HG03108 (cell line): ENCODE results near the gene HOXA11.

Source experiments
- ATAC-seq: cut with Tn5 transposase; IDR thresholded peaks from one replicate; pipeline ENCODE4 v1.9.1; 2021; ENCODE audit warnings: moderate library complexity; ENCODE audit not compliant: unreplicated experiment

Gene HOXA11

DNA sequence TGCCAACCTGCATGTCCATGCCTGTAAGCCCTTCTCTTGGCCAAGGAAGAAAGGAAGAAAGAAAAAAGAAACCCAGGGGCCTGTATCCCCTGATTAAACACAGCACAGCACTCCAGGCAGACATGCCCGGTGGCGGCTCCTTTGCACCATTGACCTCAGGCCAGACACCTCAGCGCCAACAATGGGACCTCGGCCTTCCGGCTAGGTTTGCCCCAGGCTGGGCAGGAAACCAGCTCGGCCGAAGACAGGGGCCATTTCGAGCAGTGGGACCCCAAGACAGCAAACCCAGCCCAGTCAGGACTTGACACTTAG is 13.8 kb downstream of the HOXA11 start:
- ATAC-seq = no peak

GRCh38 chr7:27170426-27171324 is 14.4 kb downstream of the HOXA11 start:
- ATAC-seq = no peak

DNA sequence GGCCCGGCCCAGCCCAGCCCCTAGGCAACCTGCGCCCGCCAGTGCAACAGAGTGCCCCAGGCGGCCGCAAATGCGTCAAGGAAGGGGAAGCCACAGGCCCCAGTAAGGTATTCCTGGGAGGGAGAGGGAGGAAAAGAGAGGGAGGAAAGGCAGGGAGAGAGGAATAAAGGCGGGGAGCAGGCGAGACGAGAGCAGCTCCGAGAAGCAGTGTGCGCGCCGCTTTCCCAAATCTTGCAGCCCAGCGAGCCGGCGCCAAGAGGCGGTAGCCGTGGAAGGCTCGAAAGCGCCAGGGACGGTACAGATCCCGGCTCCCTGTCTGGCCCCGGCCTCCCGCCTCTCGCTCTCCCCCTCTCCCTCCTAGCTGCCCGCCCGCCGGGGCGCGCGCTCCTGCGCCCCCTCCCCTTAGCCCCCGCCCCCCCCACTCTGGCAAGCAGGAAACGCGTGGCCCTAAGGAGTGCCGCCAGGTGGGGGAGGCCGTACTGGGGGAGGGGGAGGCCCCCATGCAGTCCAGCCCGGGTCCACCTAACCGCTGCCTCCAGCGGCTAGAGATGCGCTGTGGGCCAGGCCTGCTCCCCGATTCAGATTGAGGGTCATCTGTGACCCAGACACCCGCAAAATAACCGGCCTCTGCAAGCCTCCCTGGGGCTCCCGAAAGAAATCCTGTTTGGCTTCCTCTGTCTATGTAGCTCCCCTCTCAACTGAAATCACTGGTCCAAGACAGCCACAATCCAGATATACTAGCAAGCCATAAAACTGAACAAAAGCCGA is 15.2 kb downstream of the HOXA11 start:
- no peak for ATAC-seq

DNA sequence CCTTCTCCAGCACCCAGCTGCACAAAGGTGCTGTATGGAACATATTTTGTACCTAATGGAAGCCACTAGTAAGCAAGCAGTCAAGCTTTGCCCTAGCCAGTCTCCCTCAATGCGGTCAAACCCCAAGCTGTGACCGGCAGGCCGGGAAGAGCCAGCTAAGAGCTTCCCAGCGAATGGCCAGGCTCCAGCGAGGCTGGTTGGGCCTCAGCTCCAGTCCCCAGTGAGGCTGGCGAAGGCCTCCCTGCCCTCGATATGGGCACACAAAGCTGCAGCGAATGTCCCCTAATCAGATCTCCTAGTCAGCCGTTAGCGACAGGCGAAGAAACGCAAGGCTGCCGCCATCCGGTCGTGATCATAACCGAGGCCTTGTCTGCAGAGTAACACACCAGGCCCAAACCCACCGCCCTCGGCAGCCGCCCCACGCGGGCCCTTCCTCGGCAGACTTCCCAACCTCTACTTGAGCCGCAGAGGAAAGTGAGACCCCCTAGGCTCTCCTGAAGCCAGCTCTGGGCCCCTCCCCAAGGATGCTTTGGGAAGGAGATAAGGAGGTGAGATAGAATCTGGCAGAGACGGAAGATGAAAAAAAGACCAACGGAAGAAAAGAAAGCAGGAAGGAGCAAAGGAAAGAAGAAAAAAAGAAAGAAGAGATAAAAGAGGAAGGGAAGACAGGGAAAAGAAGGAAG is 16.6 kb downstream of the HOXA11 start:
- no peak for ATAC-seq

GRCh38 chr7:27167916-27168264 is 17.1 kb downstream of the HOXA11 start:
- no peak for ATAC-seq

DNA sequence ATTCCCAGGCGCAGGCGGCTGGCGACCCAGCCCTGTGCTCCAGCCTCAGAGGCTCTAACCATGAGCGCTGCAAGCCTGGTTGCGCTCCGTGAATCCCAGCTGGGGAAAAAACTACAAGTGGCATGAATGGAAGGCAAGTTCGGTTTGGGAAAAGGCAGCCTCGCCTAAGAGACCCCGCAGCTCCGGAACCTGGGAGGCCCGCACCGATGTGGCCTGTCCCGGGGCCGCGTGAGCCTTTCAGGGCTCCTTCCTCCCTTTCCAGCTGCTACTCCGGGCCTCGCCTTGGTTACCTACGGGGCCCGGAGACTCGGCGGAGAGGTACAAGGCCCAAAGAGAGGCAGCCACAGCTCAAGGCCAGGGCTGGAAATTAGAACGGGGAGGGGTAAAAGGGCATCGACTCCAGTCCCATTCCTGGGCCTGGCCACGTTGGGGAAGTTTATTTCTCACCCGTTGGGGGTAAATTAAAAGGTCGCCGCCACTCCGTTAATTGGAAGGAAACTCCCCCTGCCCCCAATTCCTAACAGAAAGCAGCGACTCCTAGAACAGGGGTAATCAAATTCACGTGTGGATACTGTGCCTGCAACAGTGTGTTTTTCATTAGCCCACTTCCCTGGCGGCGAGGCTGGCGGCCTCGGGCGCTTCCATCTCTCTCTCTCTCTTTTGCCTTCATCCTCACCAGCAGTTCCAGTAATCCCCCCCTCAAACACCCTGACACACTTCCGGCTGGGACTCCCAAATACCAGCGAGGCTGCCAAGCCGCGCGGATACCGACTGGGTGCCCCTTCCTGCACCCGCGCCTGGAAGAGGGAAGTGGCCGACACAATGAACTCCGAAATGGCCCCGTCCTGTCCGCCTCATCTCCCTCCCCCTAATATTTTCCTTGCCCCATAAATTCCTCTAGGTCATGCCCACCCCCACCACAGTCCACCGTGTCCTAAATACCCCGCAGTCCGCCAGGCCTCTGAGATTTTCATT is 18.2 kb downstream of the HOXA11 start:
- ATAC-seq = no peak

DNA sequence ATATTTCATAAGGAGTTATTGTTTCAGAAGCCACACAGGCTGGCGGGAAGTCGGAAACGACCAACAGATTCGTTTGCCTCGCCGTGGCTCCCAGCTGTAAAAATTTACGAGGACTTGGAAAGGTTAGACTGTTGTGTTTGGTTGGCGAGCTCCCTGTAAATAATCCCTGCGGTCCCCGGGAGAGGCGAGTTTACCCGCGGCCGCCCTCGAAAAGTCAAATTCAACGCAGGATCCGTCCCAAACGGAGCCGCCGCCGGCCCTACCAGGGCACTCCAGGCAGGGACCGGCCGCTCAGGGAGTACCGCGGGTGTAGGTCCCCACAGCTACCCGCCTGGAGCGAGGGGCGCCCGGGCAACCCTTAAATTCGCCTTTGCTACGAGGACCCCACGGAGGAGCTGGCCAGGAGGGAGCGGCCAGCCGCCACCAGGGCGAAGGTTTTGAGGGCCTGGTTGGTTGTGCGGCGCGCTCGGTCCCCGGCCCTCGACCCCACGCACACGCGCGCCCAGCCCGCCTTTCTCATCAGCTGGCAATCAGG is 19.0 kb downstream of the HOXA11 start:
- ATAC-seq = no peak

DNA sequence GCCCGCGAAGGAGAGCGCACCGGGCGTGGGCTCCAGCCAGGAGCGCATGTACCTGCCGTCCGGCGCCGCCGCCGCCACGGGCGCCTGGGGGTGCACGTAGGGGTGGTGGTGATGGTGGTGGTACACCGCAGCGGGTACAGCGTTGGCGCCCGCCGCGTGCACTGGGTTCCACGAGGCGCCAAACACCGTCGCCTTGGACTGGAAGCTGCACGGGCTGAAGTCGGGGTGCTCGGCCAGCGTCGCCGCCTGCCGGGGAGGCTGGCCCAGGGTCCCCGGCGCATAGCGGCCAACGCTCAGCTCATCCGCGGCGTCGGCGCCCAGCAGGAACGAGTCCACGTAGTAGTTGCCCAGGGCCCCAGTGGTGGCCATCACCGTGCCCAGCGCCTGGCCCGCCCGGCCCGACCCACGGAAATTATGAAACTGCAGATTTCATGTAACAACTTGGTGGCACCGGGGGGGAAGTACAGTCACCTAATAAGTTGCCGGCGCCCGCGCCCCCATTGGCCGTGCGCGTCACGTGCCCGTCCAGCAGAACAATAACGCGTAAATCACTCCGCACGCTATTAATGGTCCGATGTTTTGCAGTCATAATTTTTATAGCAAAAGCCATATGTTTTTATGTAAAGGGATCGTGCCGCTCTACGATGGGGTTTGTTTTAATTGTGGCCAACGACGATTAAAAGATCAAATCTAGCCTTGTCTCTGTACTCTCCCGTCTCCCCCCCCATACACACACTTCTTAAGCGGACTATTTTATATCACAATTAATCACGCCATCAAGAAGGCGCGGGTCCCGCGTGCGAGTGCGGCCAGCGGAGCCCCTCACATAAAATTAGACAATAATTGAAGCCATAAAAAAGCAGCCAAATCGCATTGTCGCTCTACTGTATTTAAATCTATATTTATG is 19.7 kb downstream of the HOXA11 start, which contains the start of gene HOXA9:
TSS of gene HOXA9 (minus strand) at position 449 of the 907 bp plus-strand sequence. CDS start at position 369, 80 bp downstream.
- no peak for ATAC-seq

GRCh38 chr7:27164367-27165088 is 20.5 kb downstream of the HOXA11 start:
- no peak for ATAC-seq

DNA sequence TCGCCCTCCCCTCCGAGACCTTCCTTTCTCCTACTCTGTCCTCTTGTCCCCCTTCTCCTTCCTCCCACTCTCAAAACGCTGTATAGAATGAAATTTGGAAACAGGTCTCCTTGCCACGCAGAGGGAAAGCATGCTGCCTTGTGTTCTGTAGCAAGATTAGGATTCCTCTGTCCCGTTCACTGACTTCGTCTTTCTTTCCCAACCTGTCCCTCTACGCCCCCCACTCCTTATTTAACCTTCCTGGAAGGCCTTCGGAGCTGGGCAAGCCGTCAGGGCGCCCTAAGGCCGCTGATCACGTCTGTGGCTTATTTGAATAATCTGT is 21.0 kb downstream of the HOXA11 start:
- ATAC-seq = no peak

DNA sequence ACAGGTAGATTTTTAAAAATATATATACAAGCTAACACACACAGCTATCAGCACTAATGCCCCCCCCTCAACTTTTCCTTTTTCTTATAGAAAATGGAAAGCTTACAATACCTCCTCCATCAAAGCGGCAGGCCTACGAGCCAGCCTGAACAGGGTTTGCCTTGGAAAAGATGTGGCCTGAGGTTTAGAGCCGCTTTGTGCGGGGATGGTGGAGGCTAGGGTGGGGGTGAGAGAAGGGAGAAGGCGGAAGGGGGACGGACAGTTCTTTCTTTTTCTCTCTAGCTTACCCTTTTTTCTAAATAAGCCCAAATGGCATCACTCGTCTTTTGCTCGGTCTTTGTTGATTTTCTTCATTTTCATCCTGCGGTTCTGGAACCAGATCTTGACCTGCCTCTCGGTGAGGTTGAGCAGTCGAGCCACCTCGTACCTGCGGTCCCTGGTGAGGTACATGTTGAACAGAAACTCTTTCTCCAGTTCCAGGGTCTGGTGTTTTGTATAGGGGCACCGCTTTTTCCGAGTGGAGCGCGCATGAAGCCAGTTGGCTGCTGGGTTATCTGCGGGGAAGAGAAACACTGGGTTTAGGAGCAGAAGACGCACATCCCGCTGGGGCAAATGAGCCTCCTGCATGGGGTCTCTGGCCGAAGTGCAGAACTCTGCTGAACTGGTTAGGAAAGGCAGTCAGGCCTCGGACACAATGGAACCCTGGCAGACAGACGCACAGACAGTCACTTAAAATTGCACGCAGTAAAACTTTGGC is 21.6 kb downstream of the HOXA11 start:
- no peak for ATAC-seq

DNA sequence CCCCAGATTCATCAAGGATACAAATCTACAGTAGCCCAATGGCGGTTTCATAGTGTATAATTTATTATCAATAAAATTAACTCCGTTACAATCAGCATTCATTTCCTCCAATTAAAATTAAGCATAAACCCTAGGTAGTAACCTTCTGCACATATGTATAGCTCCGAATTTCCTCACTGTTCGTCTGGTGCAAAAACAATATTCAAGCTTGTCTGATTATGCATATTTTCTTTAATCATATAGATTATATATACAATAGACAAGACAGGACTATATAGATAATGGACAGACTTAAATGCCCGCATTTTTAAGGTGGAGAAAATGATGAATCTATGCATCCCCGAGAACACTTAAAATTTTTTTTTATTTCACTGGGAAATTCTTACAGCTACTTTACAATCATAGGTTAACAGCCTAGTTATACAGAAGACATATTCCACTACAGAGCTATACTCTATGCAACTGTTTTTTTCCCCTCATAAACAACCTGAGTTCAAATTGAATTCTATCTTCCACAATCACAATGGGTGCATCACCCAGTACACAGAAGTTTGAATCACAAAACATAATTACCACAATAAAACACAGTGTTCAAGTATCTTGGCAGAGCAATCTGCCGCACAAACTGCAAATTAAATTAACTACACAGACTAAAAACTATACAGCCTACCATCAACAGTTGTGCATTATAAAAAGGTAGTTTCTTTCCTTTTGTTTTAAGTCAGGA is 22.3 kb downstream of the HOXA11 start:
- ATAC-seq = no peak

- no peak for ATAC-seq
Observed at GRCh38 chr7:27161721-27162560, 23.1 kb downstream of the HOXA11 start.

DNA sequence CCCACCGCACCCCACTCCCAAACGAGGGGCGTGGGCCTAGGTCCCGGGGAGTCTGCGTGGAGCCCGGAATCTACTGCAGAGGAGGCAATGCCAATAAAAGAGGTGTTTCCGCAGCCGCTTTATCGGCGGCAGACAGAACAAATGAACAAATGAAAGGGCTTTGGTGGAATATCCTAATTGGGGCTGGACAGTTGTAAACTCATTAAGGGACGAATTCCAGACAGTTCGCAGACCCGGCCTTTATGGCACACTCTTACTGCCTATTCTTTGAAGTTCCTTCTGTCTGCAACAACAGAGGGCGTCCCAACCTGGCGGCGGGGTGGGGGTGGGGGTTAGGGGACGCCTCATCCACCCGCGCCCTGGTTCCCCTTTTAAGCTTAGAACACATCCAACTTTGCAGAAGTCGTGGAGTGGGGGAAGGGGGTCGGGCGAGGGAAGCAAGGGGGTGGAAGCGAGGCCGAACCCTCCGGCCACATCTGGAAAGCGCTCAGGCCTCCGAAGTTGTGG is 23.8 kb downstream of the HOXA11 start:
- ATAC-seq = no peak

GRCh38 chr7:27160546-27161213 is 24.4 kb downstream of the HOXA11 start:
- peak; percentile 47 for ATAC-seq

- no peak for ATAC-seq
Observed at GRCh38 chr7:27160145-27160545, 24.9 kb downstream of the HOXA11 start.
